Endothelial cell (in vitro differentiated cells): Measurements from ENCODE around the gene CHST13. TPM values are rescaled to one million over a fixed set of nuclear protein-coding genes. Genes with fewer than 3 reads are reported as not detected.

ENCODE experiments used
- DNase-seq: peaks from one replicate; pipeline ENCODE4 v3.0.0; 2021; ENCODE audit warnings: low spot score
- H3K27ac Mint-ChIP-seq: one replicate; pipeline ENCODE4 v1.8.0; 2021; ENCODE audit warnings: mixed read lengths, inconsistent platforms; ENCODE audit not compliant: unreplicated experiment
- H3K27me3 Mint-ChIP-seq: one replicate; pipeline ENCODE4 v1.8.0; 2021; ENCODE audit warnings: mild to moderate bottlenecking, moderate library complexity, mixed read lengths, inconsistent platforms; ENCODE audit not compliant: unreplicated experiment
- H3K36me3 Mint-ChIP-seq: one replicate; pipeline ENCODE4 v1.8.0; 2021; ENCODE audit warnings: mild to moderate bottlenecking, low read depth, mixed read lengths, inconsistent platforms; ENCODE audit not compliant: unreplicated experiment
- H3K4me1 Mint-ChIP-seq: one replicate; pipeline ENCODE4 v1.8.0; 2021; ENCODE audit warnings: mild to moderate bottlenecking, mixed read lengths, inconsistent platforms; ENCODE audit not compliant: unreplicated experiment
- H3K4me3 Mint-ChIP-seq: one replicate; pipeline ENCODE4 v1.8.0; 2021; ENCODE audit warnings: mild to moderate bottlenecking, mixed read lengths, inconsistent platforms; ENCODE audit not compliant: unreplicated experiment
- H3K9me3 Mint-ChIP-seq: one replicate; pipeline ENCODE4 v1.8.0; 2021; ENCODE audit warnings: mixed read lengths, inconsistent platforms; ENCODE audit not compliant: unreplicated experiment
- CTCF ChIP-seq: fragments of 200-600 bp; sonication (generic); IDR thresholded peaks from one replicate; pipeline ENCODE4 v1.5.0; 2021; ENCODE audit warnings: antibody characterized with exemption; ENCODE audit not compliant: unreplicated experiment
- total RNA-seq: library from RNA; stranded (reverse); fragmentation: NEBNext Ultra II Directional; extraction: Animal tissue kit (Norgen Biotek cat#: 25700); gene quantifications from one replicate; pipeline ENCODE4 v1.2.1, GENCODE V29; 2021; ENCODE audit not compliant: unreplicated experiment

The CHST13 gene
- total RNA-seq, 1 donor from 2014 or later, result not detected

- no peak for TF ChIP-seq CTCF
- no peak for DNase-seq
- H3K36me3 Mint-ChIP-seq, result no peaks in the 10 kb centered on the region
- H3K27me3 Mint-ChIP-seq, result peaks cover 6% of the 10 kb centered on the region
- no peak overlapping the region for H3K4me3 Mint-ChIP-seq
- no peaks in the 10 kb centered on the region for H3K4me1 Mint-ChIP-seq
- no peaks in the 10 kb centered on the region for H3K9me3 Mint-ChIP-seq
- H3K27ac Mint-ChIP-seq, result no peak overlapping the region
Measured at GRCh38 chr3:126498461-126498860, 25.5 kb upstream of the CHST13 start.

- Mint-ChIP-seq H3K27ac (no peak overlapping the region), H3K27me3 (peaks cover 6% of the 10 kb centered on the region), H3K9me3 (no peaks in the 10 kb centered on the region), H3K4me1 (no peaks in the 10 kb centered on the region), H3K36me3 (no peaks in the 10 kb centered on the region), H3K4me3 (no peak overlapping the region)
- no peak for TF ChIP-seq CTCF
- no peak for DNase-seq
Measured at GRCh38 chr3:126498929-126499328, 25.0 kb upstream of the CHST13 start.

- TF ChIP-seq CTCF, result no peak
- no peak for DNase-seq
- Mint-ChIP-seq H3K9me3 (no peaks in the 10 kb centered on the region), H3K4me3 (no peak overlapping the region), H3K36me3 (no peaks in the 10 kb centered on the region), H3K27me3 (peaks cover 10% of the 10 kb centered on the region), H3K27ac (no peak overlapping the region), H3K4me1 (no peaks in the 10 kb centered on the region)
Measured at GRCh38 chr3:126499401-126499800, 24.6 kb upstream of the CHST13 start.

- Mint-ChIP-seq H3K36me3 (no peaks in the 10 kb centered on the region), H3K27ac (no peak overlapping the region), H3K27me3 (peaks cover 10% of the 10 kb centered on the region), H3K9me3 (no peaks in the 10 kb centered on the region), H3K4me3 (no peak overlapping the region), H3K4me1 (no peaks in the 10 kb centered on the region)
- no peak for DNase-seq
- TF ChIP-seq CTCF, result no peak
Measured at GRCh38 chr3:126500016-126500415, 23.9 kb upstream of the CHST13 start.

GRCh38 chr3:126501054-126501453 is 22.9 kb upstream of the CHST13 start:
- Mint-ChIP-seq H3K4me3 (no peak overlapping the region), H3K36me3 (no peaks in the 10 kb centered on the region), H3K9me3 (no peaks in the 10 kb centered on the region), H3K4me1 (no peaks in the 10 kb centered on the region), H3K27me3 (peaks cover 7% of the 10 kb centered on the region), H3K27ac (no peak overlapping the region)
- DNase-seq, result no peak
- no peak for TF ChIP-seq CTCF
